ENCODE measurements around the gene ZNF627. TPM values are rescaled to one million over a fixed set of nuclear protein-coding genes. Genes with fewer than 3 reads are reported as not detected.

The ZNF627 gene
- total RNA-seq, 1 experiment from 2014 or later = 9.0 TPM

- Histone ChIP-seq H3K36me3 (ENCODE audit: control insufficient read depth, insufficient read depth, low read length) (no peaks in the 10 kb centered on the region; the same call in 1 of the 2 replicates), H3K4me1 (no peaks in the 10 kb centered on the region), H3K27me3 (replicated peaks; ENCODE audit: control insufficient read depth, insufficient read depth, low read length) (no peaks in the 10 kb centered on the region), H3K4me3 (ENCODE audit: low read depth, low read length) (no peak overlapping the region), H3K9me3 (peaks cover 8% of the 10 kb centered on the region)
- Mint-ChIP-seq H3K27me3 (ENCODE audit: insufficient read depth, unreplicated experiment) (no peaks in the 10 kb centered on the region), H3K4me3 (ENCODE audit: unreplicated experiment) (no peak overlapping the region), H3K9me3 (ENCODE audit: unreplicated experiment) (no peaks in the 10 kb centered on the region), H3K36me3 (ENCODE audit: insufficient read depth, unreplicated experiment) (peaks cover 24% of the 10 kb centered on the region), H3K27ac (ENCODE audit: unreplicated experiment) (no peak overlapping the region), H3K4me1 (ENCODE audit: low read depth, unreplicated experiment) (no peaks in the 10 kb centered on the region)
- no peak for DNase-seq
- intact Hi-C loops (cut with micrococcal nuclease; ENCODE audit: unreplicated experiment) = no loop called here
- BruUV-seq (replicated peaks) = no TSS peak
- TF ChIP-seq CTCF (IDR thresholded peaks at IDR 0.05; ENCODE audit: insufficient read depth in 1 of 2, low read depth in 1 of 2, low read length in 1 of 2, severe bottlenecking in 1 of 2, unreplicated experiment in 1 of 2) = no peak
- POLR2A ChIA-PET = no interaction called here
- CTCF ChIA-PET = no interaction called here
Observed at GRCh38 chr19:11657307-11657706, 60.0 kb downstream of the ZNF627 start.

DNA sequence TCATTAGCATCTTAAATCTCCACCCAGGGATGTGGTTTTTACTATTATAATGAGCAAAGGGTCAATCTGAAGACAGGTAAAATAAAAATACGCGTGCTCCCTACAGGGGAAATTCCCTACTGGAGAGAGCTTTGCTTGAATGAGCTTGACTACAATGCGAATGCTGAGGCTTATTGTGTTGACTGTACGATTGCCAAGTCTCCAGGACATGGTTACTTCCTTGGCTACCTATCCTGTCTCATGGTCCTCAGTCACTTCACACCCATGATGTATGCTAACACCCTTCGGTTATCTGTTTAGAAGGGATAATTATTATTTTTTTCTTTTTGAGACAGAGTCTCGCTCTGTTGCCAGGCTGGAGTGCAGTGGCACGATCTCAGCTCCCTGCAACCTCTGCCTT is 61.7 kb downstream of the ZNF627 start:
- Histone ChIP-seq H3K27me3 (replicated peaks; ENCODE audit: control insufficient read depth, insufficient read depth, low read length) (no peaks in the 10 kb centered on the region), H3K9me3 (no peaks in the 10 kb centered on the region; the same call in 1 of the 2 replicates), H3K36me3 (ENCODE audit: control insufficient read depth, insufficient read depth, low read length) (no peaks in the 10 kb centered on the region), H3K4me3 (ENCODE audit: low read depth, low read length) (no peak overlapping the region), H3K4me1 (no peaks in the 10 kb centered on the region)
- intact Hi-C loops (cut with micrococcal nuclease; ENCODE audit: unreplicated experiment) = no loop called here
- ChIA-PET CTCF (interaction anchor here (1.0 kb wide), 1 partner anchor 328 kb away, joined by 6 read pairs; no protein-coding TSS in a partner anchor), POLR2A (no interaction called here)
- no peak for TF ChIP-seq CTCF (IDR thresholded peaks at IDR 0.05; ENCODE audit: insufficient read depth in 1 of 2, low read depth in 1 of 2, low read length in 1 of 2, severe bottlenecking in 1 of 2, unreplicated experiment in 1 of 2)
- H3K9me3 Mint-ChIP-seq (ENCODE audit: unreplicated experiment) = peaks cover 15% of the 10 kb centered on the region
- no peak for DNase-seq
- H3K27me3 Mint-ChIP-seq (ENCODE audit: insufficient read depth, unreplicated experiment) = no peaks in the 10 kb centered on the region
- H3K4me3 Mint-ChIP-seq (ENCODE audit: unreplicated experiment) = no peak overlapping the region
- peaks cover 8% of the 10 kb centered on the region for H3K36me3 Mint-ChIP-seq (ENCODE audit: insufficient read depth, unreplicated experiment)
- H3K4me1 Mint-ChIP-seq (ENCODE audit: low read depth, unreplicated experiment) = no peaks in the 10 kb centered on the region
- no TSS peak for BruUV-seq (replicated peaks)
- no peak overlapping the region for H3K27ac Mint-ChIP-seq (ENCODE audit: unreplicated experiment)

DNA sequence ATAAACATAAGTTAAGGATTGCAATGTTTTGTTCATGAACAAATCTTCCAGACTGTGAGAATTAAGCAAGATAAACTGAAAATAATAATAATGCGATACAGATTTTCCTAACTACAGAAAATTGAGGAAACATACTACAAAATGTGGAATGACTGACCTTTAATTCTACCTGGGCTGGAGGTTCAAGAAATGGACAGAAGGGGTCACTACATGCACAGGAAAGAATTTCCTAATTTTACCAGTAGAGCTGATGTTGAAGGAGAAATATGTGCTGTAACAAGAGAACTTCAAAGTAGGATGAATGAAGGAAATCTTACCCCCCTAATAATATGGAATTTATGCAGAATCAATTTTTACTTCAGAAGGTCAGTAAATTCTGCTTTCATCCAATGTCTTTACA is 62.3 kb downstream of the ZNF627 start:
- Mint-ChIP-seq H3K4me3 (ENCODE audit: unreplicated experiment) (no peak overlapping the region), H3K27me3 (ENCODE audit: insufficient read depth, unreplicated experiment) (no peaks in the 10 kb centered on the region), H3K9me3 (ENCODE audit: unreplicated experiment) (peaks cover 20% of the 10 kb centered on the region), H3K4me1 (ENCODE audit: low read depth, unreplicated experiment) (no peaks in the 10 kb centered on the region), H3K36me3 (ENCODE audit: insufficient read depth, unreplicated experiment) (peaks cover 1% of the 10 kb centered on the region), H3K27ac (ENCODE audit: unreplicated experiment) (no peak overlapping the region)
- no TSS peak for BruUV-seq (replicated peaks)
- Histone ChIP-seq H3K4me3 (ENCODE audit: low read depth, low read length) (no peak overlapping the region), H3K4me1 (no peaks in the 10 kb centered on the region), H3K27me3 (replicated peaks; ENCODE audit: control insufficient read depth, insufficient read depth, low read length) (no peaks in the 10 kb centered on the region), H3K9me3 (no peaks in the 10 kb centered on the region; the same call in 1 of the 2 replicates), H3K36me3 (ENCODE audit: control insufficient read depth, insufficient read depth, low read length) (no peaks in the 10 kb centered on the region)
- intact Hi-C loops (cut with micrococcal nuclease; ENCODE audit: unreplicated experiment) = no loop called here
- peak in 1 of 2 experiments; percentile 34 for TF ChIP-seq CTCF (IDR thresholded peaks at IDR 0.05; ENCODE audit: insufficient read depth in 1 of 2, low read depth in 1 of 2, low read length in 1 of 2, severe bottlenecking in 1 of 2, unreplicated experiment in 1 of 2)
- ChIA-PET CTCF (interaction anchor here (0.6 to 1.0 kb wide), 6 partner anchors 41 to 706 kb away, joined by 3 to 12 read pairs (median 4); partner anchors contain the start of genes SWSAP1 and ZNF442), POLR2A (no interaction called here)
- DNase-seq = peak in 1 of 2 experiments; percentile 27
